Omental fat pad (tissue), 4 donors: ENCODE measurements around the gene CACNA1I. TPM values are rescaled to one million over a fixed set of nuclear protein-coding genes. Genes with fewer than 3 reads are reported as not detected.

Experiments
- ATAC-seq: fragments of 150-250 bp; one replicate; pipeline ENCODE4 v1.9.1; 2016; ENCODE audit warnings: mild to moderate bottlenecking, moderate library complexity; ENCODE audit not compliant: low FRiP score
- DNase-seq: peaks from one replicate; pipeline ENCODE4 v3.0.0-alpha.2; 2019; ENCODE audit warnings: low spot score
- CTCF ChIP-seq, 3 donors: fragments of 450-650 bp; IDR thresholded peaks; one replicate each; pipeline ENCODE4 v1.5.1; 2016 to 2017; ENCODE audit warnings: antibody characterized with exemption in 3 of 3, mild to moderate bottlenecking in 3 of 3, moderate library complexity in 2 of 3
- total RNA-seq, 4 donors: library from RNA; depleted of rRNA; stranded (reverse); fragments of >200 nt; gene quantifications; one replicate each; pipeline ENCODE4 v1.1.0, GENCODE V29; 2016

The CACNA1I gene
- total RNA-seq, 4 donors from 2014 or later: 0.09 to 0.38 (median 0.26) TPM

GRCh38 chr22:39569066-39569465 is 1.5 kb upstream of the CACNA1I start:
- no peak for ATAC-seq
- DNase-seq: no peak
- no peak for TF ChIP-seq CTCF (IDR thresholded peaks at IDR 0.05)

- TF ChIP-seq CTCF (IDR thresholded peaks at IDR 0.05): no peak
- ATAC-seq: no peak
- no peak for DNase-seq
Measured at GRCh38 chr22:39570226-39570625, 327 bp upstream of the CACNA1I start.

- DNase-seq (no peak), ATAC-seq (no peak)
- no peak for TF ChIP-seq CTCF (IDR thresholded peaks at IDR 0.05)
Measured at GRCh38 chr22:39571538-39571937, 985 bp downstream of the CACNA1I start.

- no peak for ATAC-seq
- TF ChIP-seq CTCF (IDR thresholded peaks at IDR 0.05): no peak
- DNase-seq: no peak
Measured at GRCh38 chr22:39574779-39575551, 4.4 kb downstream of the CACNA1I start.

GRCh38 chr22:39575552-39575825 is 4.9 kb downstream of the CACNA1I start:
- ATAC-seq: no peak
- no peak for TF ChIP-seq CTCF (IDR thresholded peaks at IDR 0.05)
- no peak for DNase-seq

- no peak for TF ChIP-seq CTCF (IDR thresholded peaks at IDR 0.05)
- ATAC-seq (no peak), DNase-seq (no peak)
Measured at GRCh38 chr22:39576027-39576426, 5.5 kb downstream of the CACNA1I start.

- DNase-seq (no peak), ATAC-seq (no peak)
- no peak for TF ChIP-seq CTCF (IDR thresholded peaks at IDR 0.05)
Measured at GRCh38 chr22:39577366-39577765, 6.8 kb downstream of the CACNA1I start.
